ENCODE measurements around the gene MCM6. TPM values are rescaled to one million over a fixed set of nuclear protein-coding genes. Genes with fewer than 3 reads are reported as not detected.
"Not testable (repeated sequence)": the region's sequence is repeated elsewhere in the genome, so short reads cannot be mapped to it uniquely, and the experiment has no call there.

The MCM6 gene
- total RNA-seq, 4 donors from 2014 or later, result 5.9 to 9.5 (median 7.1) TPM

GRCh38 chr2:135817951-135818350 lies 58.3 kb downstream of the MCM6 start:
- 76 to 78% methylated on average over 4 of the region's 4 CpGs for WGBS, 2 donors
- TF ChIP-seq, protein P1, sequence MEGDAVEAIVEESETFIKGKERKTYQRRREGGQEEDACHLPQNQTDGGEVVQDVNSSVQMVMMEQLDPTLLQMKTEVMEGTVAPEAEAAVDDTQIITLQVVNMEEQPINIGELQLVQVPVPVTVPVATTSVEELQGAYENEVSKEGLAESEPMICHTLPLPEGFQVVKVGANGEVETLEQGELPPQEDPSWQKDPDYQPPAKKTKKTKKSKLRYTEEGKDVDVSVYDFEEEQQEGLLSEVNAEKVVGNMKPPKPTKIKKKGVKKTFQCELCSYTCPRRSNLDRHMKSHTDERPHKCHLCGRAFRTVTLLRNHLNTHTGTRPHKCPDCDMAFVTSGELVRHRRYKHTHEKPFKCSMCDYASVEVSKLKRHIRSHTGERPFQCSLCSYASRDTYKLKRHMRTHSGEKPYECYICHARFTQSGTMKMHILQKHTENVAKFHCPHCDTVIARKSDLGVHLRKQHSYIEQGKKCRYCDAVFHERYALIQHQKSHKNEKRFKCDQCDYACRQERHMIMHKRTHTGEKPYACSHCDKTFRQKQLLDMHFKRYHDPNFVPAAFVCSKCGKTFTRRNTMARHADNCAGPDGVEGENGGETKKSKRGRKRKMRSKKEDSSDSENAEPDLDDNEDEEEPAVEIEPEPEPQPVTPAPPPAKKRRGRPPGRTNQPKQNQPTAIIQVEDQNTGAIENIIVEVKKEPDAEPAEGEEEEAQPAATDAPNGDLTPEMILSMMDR (IDR thresholded peaks at IDR 0.05), result no peak
- no peak for TF ChIP-seq POLR2A (IDR thresholded peaks at IDR 0.05)
- no peak for DNase-seq
- intact Hi-C loops (cut with DNase I), result no loop called here
- Histone ChIP-seq H3K4me3 (replicated peaks in 1 of 3) (no peak overlapping the region), H3K9me3 (no peaks in the 10 kb centered on the region), H3K36me3 (no peaks in the 10 kb centered on the region), H3K27ac (no peak overlapping the region), H3K4me1 (no peaks in the 10 kb centered on the region), H3K27me3 (no peaks in the 10 kb centered on the region)

DNA sequence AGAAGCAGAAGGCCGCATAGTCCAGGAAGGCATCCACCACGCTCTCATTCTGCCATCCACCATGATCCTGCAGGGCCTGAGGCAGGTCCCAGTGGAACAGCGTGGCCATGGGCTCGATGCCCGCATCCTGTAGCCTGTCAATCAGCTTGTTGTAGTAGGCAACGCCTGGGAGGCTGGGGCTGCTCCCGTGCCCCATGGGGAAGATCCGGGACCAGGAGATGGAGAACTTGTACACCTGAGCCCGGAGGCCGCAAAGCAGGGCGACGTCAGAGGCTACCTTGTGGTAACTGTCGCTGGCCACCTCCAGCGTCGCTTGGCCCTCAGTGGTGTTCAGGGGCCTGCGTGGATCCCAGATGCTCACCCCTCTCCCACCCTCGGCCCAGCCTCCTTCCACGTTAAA lies 58.8 kb downstream of the MCM6 start:
- no peak for DNase-seq
- TF ChIP-seq POLR2A (IDR thresholded peaks at IDR 0.05), result no peak
- TF ChIP-seq, protein P1 (IDR thresholded peaks at IDR 0.05), result no peak
- no peak overlapping the region for H3K4me3 ChIP-seq (replicated peaks in 1 of 3)
- H3K36me3 ChIP-seq, result no peaks in the 10 kb centered on the region
- H3K9me3 ChIP-seq, result no peaks in the 10 kb centered on the region
- intact Hi-C loops (cut with DNase I), result no loop called here
- 89 to 93% methylated on average over 15 to 16 of the region's 18 CpGs for WGBS, 2 donors
- H3K27me3 ChIP-seq, result no peaks in the 10 kb centered on the region
- H3K4me1 ChIP-seq, result no peaks in the 10 kb centered on the region
- no peak overlapping the region for H3K27ac ChIP-seq

GRCh38 chr2:135815269-135815668 lies 61.0 kb downstream of the MCM6 start:
- H3K27ac ChIP-seq, result no peak overlapping the region
- no peaks in the 10 kb centered on the region for H3K27me3 ChIP-seq
- H3K36me3 ChIP-seq, result no peaks in the 10 kb centered on the region
- intact Hi-C loops (cut with DNase I), result no loop called here
- DNase-seq, result no peak
- H3K4me1 ChIP-seq, result no peaks in the 10 kb centered on the region
- no peak overlapping the region for H3K4me3 ChIP-seq (replicated peaks in 1 of 3)
- no peaks in the 10 kb centered on the region for H3K9me3 ChIP-seq
- WGBS, 2 donors, result 85 to 89% methylated on average over 3 of the region's 3 CpGs
- TF ChIP-seq, protein P1 (IDR thresholded peaks at IDR 0.05), result no peak
- TF ChIP-seq POLR2A (IDR thresholded peaks at IDR 0.05), result no peak

GRCh38 chr2:135812907-135813511 lies 63.2 kb downstream of the MCM6 start:
- WGBS, 2 donors, result 61 to 62% methylated on average over 2 of the region's 2 CpGs
- no peak overlapping the region for H3K27ac ChIP-seq
- no peak for TF ChIP-seq POLR2A (IDR thresholded peaks at IDR 0.05)
- TF ChIP-seq, protein P1 (IDR thresholded peaks at IDR 0.05), result no peak
- intact Hi-C loops (cut with DNase I), result no loop called here
- no peaks in the 10 kb centered on the region for H3K4me1 ChIP-seq
- no peak overlapping the region for H3K4me3 ChIP-seq (replicated peaks in 1 of 3)
- no peaks in the 10 kb centered on the region for H3K27me3 ChIP-seq
- DNase-seq, result no peak
- H3K36me3 ChIP-seq, result no peaks in the 10 kb centered on the region
- H3K9me3 ChIP-seq, result no peaks in the 10 kb centered on the region

DNA sequence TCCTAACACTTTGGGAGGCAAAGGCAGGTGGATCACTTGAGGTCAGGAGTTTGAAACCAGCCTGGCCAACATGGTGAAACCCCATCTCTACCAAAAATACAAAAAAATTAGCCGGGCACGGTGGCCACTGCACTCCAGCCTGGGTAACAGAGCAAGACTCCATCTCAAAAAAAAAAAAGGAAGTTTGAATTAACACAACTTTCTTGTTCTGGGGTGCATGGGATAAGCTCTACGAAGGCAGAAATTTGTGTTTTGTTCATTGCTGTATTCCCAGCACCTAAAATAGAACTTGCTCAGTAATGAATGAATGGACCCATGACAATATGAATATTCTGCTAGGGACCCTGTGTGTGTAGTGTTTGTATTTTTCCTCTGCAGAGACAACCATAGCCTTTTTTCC lies 68.4 kb downstream of the MCM6 start:
- 84 to 94% methylated on average over 3 of the region's 3 CpGs for WGBS, 2 donors
- intact Hi-C loops (cut with DNase I); H3K27ac ChIP-seq; H3K9me3 ChIP-seq; H3K36me3 ChIP-seq; H3K4me1 ChIP-seq; H3K4me3 ChIP-seq (replicated peaks in 1 of 3); DNase-seq; H3K27me3 ChIP-seq: not testable (repeated sequence)

All from thyroid gland (tissue), 4 donors.